ENCODE results near the gene MEDAG.

The MEDAG gene

GRCh38 chr13:30966101-30966500, 60.0 kb downstream of the MEDAG start:
- no peak for DNase-seq

DNA sequence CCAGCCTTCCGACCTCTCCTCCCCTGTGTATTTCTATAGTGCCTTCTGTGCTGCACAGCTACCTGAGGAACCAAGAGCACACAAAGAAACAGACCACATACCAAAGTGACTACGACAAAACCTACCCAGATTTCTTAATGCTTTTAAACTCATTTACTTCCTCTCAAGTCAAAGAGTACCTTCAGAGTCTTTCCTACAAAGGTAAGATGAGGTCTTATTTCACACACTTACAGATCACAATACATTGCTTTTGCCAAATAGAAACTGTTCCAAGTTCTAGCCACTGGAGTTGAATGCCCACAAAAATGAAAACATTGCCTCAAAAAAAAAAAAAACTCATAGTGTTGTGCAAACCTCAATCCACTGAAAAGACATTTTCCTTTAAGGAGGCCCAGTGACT, 62.8 kb downstream of the MEDAG start:
- DNase-seq = no peak

DNA sequence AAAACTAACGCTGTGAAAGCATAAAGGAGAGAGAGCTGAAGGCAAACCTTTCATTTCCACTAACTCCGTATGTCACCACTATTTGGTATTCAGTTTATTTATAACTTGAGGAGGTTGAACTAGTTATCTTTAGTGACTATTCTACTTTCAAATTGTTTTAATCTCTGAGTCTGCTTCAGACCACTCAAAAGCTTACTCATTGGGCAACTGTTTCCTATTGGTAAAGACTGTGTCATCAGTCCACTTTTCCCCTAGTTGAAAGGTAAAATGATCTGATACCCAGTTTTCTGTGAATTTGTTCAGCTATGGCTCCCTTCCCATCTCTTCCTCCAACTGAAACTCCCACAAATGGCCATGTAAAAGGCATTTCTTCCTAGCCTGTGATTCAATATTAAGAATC, 65.5 kb downstream of the MEDAG start:
- no peak for DNase-seq

DNA sequence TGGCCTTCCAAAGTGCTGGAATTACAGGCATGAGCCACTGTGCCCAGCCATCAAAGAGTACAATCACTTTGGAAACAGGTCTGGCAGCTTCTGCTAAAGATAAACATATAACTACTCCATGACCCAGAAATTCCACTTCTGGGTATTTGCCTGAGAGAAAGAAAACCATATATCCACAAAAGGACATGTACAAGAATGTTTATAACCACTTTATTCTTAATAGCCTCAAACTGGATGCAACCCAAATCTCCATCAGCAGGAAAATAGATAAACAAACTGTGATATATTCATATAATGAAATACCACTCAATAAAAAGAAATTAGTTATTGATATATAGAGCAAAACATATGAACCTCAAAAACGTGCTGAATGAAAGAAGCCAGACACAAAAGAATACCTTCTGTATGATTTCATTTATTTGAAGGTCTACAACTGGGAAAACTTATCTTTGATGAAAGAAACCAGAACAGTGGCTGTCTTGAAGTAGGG, 66.9 kb downstream of the MEDAG start:
- DNase-seq = no peak

GRCh38 chr13:30974350-30974749, 68.3 kb downstream of the MEDAG start:
- DNase-seq = no peak
